Measurements from ENCODE around the gene TPRG1L.

- TF ChIP-seq, protein P1, sequence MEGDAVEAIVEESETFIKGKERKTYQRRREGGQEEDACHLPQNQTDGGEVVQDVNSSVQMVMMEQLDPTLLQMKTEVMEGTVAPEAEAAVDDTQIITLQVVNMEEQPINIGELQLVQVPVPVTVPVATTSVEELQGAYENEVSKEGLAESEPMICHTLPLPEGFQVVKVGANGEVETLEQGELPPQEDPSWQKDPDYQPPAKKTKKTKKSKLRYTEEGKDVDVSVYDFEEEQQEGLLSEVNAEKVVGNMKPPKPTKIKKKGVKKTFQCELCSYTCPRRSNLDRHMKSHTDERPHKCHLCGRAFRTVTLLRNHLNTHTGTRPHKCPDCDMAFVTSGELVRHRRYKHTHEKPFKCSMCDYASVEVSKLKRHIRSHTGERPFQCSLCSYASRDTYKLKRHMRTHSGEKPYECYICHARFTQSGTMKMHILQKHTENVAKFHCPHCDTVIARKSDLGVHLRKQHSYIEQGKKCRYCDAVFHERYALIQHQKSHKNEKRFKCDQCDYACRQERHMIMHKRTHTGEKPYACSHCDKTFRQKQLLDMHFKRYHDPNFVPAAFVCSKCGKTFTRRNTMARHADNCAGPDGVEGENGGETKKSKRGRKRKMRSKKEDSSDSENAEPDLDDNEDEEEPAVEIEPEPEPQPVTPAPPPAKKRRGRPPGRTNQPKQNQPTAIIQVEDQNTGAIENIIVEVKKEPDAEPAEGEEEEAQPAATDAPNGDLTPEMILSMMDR (IDR thresholded peaks at IDR 0.05; ENCODE audit: insufficient read depth, low read length, poor library complexity, severe bottlenecking), result no peak
- TF ChIP-seq EZH2phosphoT487 (conservative IDR thresholded peaks at IDR 0.05; ENCODE audit: low read length), result no peak
Observed at GRCh38 chr1:3641046-3641760, 16.4 kb downstream of the TPRG1L start.

All from SU-DHL-6 (cell line).